DMS 273 (cell line): ENCODE measurements around the gene TYRO3.
"Not testable (repeated sequence)": the region's sequence is repeated elsewhere in the genome, so short reads cannot be mapped to it uniquely, and the experiment has no call there.

Experiments used
- DNase-seq: peaks from one replicate; lab custom pipeline; 2025; ENCODE audit not compliant: unreplicated experiment; lab: John Stamatoyannopoulos, UW

TYRO3 gene

GRCh38 chr15:41572866-41573265, 13.9 kb downstream of the TYRO3 start:
- DNase-seq, result no peak

GRCh38 chr15:41573396-41573795, 14.4 kb downstream of the TYRO3 start:
- peak; percentile 6 for DNase-seq

DNA sequence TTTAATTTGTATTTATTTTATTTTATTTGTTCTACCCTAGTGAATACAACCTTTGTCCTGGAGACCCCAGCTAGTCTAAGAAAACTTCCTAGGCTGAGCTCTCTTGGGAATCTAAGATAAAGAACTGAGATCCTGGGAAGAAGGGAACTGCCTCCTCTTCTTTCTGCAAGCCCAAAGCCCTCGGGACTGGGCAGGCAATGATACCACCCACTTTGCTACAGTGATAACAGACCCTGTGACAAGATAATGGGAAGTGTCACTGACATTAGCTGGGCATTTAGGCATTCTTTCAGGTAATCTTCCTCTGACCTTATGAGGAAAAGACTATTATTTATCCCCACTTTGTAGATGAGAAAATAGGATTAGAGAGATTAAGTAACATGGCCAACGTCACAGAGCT, 15.1 kb downstream of the TYRO3 start:
- no peak for DNase-seq

- DNase-seq, result no peak
Observed at GRCh38 chr15:41575282-41575681, 16.3 kb downstream of the TYRO3 start.

- peak; percentile 76 for DNase-seq
Observed at GRCh38 chr15:41577863-41578735, 19.1 kb downstream of the TYRO3 start.

DNA sequence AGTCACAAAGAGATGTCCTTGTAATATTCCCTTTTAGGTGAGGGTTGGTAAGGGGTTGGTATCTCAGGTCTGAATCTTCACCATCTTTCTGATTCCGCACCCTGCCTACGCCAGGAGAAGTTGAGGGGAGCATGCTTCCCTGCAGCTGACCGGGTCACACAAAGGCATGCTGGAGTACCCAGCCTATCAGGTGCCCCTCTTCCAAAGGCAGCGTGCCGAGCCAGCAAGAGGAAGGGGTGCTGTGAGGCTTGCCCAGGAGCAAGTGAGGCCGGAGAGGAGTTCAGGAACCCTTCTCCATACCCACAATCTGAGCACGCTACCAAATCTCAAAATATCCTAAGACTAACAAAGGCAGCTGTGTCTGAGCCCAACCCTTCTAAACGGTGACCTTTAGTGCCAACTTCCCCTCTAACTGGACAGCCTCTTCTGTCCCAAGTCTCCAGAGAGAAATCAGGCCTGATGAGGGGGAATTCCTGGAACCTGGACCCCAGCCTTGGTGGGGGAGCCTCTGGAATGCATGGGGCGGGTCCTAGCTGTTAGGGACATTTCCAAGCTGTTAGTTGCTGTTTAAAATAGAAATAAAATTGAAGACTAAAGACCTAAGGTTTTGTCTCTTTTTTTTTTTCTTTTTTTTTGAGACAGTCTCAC, 19.8 kb downstream of the TYRO3 start:
- no peak for DNase-seq

DNA sequence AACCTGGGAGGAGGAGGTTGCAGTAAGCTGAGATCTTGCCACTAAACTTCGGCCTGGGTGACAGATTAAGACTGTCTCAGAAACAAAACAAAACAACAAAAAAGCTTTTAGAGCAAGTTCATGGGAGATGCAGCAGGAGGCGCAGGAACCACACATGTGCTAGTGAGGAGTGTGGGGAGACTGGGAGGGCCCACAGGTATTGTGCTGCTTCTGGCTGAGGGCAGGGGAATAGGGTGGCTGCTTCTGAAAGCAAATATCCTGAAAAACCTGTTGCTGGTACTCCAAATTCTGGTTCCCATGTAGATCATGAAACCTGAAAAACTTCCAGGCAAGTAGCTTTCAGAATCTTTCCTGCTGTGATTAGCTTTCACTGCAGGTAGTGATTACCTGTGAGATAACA, 22.1 kb downstream of the TYRO3 start:
- peak; percentile 44 for DNase-seq

DNA sequence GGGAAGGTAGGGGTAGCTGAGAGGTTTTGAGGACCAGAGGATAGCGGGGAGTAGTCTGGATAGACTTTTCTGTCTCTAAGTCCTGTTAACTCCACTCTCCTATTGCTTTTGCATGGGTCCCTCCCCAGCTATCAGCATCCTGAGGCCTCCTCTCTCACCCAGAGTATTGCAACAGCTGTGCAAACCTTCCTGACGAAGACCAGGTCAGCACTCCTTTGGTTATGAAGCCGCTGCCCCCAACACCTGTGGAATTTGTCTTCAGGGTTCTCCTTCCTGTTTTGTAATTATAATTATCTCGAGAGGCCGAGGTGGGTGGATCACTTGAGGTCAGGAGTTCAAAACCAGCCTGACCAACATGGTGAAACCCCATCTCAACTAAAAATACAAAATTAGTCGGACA, 24.8 kb downstream of the TYRO3 start:
- DNase-seq, result no peak

GRCh38 chr15:41584636-41585126, 25.7 kb downstream of the TYRO3 start:
- DNase-seq, result peak; percentile 24

- peak; percentile 77 for DNase-seq
Observed at GRCh38 chr15:41585127-41586047, 26.4 kb downstream of the TYRO3 start.

DNA sequence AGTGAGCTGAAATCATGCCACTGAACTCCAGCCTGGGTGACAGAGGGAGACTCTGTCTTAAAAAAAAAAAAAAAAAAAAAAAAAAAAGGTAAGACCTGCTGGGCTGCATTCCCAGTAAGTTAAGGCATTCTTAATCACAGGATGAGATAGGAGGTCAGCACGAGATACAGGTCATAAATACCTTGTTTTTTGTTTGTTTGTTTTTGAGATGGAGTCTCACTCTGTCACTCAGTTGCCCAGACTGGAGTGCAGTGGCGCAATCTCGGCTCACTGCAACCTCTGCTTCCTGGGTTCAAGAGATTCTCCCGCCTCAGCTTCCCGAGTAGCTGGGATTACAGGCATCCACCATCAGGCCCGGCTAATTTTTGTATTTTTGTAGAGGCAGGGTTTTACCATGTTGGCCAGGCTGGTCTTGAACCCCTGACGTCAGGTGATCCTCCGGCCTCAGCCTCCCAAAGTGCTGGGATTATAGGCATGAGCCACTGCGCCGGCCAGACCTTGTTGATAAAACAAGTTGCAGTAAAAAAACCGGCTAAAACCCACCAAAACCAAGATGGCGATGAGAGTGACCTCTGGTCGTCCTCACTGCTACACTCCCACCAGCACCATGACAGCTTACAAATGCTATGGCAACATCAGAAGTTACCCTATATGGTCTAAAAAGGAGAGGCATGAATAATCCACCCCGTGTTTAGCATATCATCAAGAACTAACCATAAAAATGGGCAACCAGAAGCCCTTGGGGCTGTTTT, 27.7 kb downstream of the TYRO3 start:
- not testable (repeated sequence) for DNase-seq

DNA sequence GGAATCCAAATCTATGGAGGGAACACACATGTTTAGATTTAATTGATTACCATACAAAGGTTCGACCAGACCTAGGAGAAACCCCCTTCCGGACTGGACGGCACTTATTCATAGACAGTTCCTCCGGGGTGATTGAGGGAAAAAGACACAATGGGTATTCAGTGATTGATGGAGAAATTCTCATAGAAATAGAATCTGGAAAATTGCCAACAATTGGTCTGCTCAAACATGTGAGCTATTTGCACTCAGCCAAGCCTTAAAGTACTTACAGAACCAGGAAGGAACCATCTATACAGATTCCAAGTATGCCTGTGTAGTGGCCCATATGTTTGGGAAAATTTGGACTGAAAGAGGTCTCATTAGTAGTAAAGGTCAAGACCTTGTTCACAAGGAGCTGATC, 30.0 kb downstream of the TYRO3 start:
- not testable (repeated sequence) for DNase-seq

- not testable (repeated sequence) for DNase-seq
Observed at GRCh38 chr15:41589571-41589970, 30.6 kb downstream of the TYRO3 start.

DNA sequence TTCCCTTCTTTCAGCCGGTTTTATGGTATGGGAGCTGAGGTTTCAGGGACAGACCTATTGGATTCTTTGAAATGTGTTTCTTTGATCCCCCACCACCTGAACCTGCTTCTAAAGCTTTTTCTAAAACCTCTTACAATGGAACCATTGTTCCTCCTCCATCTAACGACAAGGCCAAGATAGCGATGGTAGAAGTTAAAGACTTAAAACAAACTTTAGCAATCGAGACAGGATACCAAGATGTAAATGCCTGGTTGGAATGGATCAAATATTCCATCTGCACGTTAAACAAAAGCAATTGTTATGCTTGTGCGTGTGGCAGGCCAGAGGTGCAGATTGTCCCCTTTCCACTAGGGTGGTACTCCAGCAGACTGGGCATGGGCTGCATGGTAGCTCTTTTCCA, 32.2 kb downstream of the TYRO3 start:
- DNase-seq, result not testable (repeated sequence)

DNA sequence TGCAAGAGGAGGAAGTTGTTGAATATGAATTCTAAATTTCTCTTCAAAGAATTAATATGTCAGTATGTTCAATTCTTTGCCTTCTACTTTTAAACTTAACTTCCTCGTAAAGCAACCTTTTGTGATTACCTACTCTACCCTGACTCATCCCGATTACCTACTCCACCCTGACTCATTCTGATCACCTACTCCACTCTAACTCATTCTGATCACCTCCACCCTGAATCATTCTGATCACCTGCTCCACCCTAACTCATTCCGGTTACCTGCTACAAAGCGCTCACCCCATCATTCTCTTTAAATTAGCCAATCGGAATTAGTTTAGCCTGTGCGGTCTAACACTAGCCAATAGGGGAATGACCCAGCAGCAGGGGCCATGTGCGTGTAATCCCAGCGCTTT, 33.7 kb downstream of the TYRO3 start:
- DNase-seq, result not testable (repeated sequence)

GRCh38 chr15:41594801-41595746, 36.1 kb downstream of the TYRO3 start:
- DNase-seq, result no peak

DNA sequence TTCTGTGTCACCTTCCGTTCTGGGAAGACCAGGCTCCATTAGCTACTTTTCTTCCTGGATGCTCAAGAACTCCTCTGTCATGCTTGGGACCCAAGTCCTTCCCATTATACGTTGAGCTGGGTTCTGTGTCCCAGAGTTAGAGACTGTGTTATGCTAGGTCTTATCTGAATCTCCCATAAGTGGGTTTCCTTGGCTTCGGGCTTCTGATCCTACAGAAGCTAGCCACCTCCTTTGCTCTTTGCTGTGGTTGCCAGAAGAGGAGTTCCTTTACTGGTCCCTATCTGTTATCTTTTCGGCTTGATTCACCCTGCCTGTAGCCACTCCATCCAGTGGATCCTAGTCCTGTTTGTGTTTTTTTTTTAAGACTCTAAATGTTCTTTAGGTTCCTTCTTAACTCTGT, 38.0 kb downstream of the TYRO3 start:
- DNase-seq, result no peak

- no peak for DNase-seq
Observed at GRCh38 chr15:41597787-41598186, 38.8 kb downstream of the TYRO3 start.

- DNase-seq, result peak; percentile 7
Observed at GRCh38 chr15:41599061-41599460, 40.0 kb downstream of the TYRO3 start.
